Ramos (cell line): ENCODE measurements around the gene SIGLEC11.
"Not testable (repeated sequence)": the region's sequence is repeated elsewhere in the genome, so short reads cannot be mapped to it uniquely, and the experiment has no call there.

Experiments
- in situ Hi-C: fragments of 300-500 bp; cut with MboI; formaldehyde crosslinking; loops from one replicate; pipeline ENCODE4 v1.14.3; 2022; ENCODE audit warnings: low sequenced_read_pairs; ENCODE audit not compliant: unreplicated experiment

SIGLEC11 gene, protein sequence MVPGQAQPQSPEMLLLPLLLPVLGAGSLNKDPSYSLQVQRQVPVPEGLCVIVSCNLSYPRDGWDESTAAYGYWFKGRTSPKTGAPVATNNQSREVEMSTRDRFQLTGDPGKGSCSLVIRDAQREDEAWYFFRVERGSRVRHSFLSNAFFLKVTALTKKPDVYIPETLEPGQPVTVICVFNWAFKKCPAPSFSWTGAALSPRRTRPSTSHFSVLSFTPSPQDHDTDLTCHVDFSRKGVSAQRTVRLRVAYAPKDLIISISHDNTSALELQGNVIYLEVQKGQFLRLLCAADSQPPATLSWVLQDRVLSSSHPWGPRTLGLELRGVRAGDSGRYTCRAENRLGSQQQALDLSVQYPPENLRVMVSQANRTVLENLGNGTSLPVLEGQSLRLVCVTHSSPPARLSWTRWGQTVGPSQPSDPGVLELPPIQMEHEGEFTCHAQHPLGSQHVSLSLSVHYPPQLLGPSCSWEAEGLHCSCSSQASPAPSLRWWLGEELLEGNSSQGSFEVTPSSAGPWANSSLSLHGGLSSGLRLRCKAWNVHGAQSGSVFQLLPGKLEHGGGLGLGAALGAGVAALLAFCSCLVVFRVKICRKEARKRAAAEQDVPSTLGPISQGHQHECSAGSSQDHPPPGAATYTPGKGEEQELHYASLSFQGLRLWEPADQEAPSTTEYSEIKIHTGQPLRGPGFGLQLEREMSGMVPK

DNA sequence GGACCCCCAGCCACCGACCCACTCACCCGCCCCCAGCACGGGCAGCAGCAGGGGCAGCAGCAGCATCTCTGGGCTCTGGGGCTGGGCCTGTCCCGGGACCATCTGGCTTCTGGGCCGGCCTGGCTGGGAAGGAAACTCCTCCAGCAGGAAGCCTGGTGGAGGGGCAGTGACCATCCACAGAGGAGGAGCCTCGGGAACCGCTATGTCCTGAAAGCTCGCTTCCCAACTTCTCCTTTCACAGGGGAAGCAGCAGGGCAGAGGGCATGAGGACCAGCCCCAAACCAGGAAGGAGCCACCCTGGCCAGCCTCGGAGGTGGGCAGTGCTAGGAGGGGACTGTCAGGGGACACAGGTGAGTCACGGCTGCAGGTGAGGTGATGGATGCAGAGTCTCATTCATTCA lies at the start of gene SIGLEC11:
TSS of gene SIGLEC11 (minus strand) at position 193 of the 400 bp plus-strand sequence. CDS start at position 102, 91 bp downstream.
- in situ Hi-C loops: not testable (repeated sequence)

DNA sequence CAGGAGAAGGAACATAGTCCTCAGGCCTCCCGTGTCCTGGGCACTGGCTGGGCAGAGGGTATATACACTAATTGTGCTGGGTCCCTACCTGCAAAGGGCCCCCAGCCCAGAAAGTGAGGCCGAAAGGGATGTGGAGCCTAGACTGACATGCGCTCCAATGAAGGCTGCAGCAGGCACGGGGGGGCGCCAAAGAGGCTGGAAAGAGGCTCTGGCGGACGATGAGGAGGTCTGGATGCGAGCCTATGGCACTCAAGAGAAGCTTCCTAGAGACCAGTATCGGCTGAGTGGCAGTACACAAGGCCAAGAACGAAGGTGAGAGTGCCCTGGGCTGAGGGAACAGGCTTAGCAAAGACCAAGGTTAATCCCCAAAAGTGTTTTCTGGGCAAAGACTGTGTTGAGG lies 47.6 kb upstream of the SIGLEC11 start:
- in situ Hi-C loops: no loop called here

DNA sequence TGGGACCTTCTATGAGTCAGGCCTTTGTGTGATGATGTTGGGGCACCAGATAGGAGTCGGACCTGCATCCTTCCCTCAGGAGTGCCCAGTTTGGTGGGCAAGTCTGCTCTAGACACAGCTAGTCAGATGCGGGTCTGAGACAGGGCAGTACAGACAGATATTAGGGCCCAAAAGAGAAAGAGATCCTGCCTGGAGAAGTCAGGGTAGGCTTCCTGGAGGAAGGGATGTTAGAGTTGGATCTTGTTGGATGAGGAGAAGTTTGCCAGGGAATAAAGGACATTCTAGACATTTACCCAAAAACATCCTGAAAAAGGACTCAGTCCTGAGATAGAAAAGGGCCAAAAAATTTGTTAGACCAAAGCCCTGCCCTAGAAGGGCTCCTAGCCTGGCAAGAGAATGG lies 47.0 kb upstream of the SIGLEC11 start:
- in situ Hi-C loops: no loop called here

DNA sequence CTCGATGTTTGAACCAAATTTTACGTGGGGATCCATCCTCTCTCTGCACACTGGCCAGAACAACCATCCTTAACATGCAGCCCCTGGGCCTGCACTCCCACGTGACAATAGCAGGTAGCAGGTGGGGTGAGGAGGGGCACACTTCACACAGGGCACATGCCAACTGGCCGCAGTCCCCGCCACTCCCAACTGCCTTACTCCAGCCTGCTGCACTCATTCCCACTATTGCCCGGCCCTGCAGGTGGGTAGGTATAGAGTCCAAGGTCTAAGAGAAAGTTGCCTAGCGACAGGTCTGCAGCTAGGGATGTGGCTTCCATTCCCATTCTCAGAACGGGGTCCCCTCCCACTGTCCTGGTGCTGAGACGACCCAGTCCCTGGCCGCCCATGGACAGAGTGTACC lies 46.2 kb upstream of the SIGLEC11 start:
- in situ Hi-C loops: no loop called here

DNA sequence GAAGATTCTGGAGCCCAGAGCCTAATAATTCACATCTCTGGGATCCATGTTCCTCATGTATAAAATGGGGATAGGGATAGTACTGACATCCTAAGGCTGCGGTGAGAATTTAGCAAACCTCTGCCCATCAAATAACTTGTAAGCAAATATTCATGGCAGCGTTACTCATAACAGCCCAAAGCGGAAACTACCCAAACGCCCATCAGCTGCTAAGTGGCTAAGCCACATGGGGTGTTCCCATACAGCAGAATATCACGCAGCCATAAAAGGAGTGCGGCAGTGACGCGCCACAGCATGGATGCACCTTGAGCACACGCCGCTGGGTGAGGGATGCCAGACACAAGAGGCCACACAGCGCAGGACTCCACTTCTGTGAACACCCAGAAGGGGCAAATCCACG lies 44.5 kb upstream of the SIGLEC11 start:
- in situ Hi-C loops: no loop called here

DNA sequence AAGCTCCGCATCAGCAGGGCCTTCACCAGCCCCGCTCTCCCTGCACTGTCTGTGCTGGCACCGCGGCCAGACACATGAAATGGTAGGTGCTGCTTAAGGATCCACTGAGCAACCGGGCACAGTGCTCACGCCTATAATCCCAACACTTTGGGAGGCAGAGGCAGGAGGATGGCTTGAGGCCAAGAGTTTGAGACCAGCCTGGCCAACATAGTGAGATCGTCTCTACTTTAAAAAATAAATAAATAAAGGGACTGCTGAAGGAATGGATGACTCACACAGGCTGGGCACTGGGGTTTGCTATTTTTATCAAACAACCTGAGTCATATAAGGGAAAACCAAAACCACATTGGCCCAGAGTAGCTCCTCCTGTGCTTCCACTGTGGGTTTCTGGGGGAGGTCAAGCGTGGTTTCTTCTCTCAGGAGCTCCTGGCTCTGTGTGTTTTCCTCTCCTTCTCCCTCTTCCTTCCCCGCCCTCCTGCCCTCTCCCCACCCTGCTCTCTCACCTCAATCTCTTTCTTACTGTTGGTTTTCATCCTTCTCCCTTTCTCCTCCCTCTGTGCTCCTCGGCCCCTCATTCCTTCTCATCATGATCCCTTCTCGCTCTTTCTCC lies 42.9 kb upstream of the SIGLEC11 start:
- in situ Hi-C loops: no loop called here

DNA sequence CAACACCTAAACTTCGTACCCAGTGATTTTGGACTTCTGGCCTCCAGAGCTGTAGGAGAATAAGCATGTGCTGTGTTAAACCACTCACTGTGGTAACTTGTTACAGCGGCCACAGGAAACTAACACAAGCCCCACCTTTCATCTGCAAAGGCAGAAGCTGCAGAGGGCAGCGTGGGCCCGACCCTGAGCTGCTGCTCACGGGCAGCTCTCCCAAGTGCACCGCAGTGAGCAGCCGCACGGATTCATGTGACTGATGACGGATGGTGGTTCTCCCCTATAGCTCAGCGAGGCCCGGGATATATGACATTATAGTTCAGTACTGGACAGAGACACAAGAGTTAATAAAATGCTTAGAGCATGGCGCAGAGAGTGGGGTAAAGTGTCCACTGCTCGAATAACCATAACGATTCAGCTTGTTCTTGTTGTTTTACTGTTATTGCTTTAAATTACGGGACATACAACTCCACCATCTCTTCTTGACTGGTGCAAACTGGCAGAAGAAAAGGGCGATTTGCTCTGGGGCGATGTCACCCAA lies 42.3 kb upstream of the SIGLEC11 start:
- in situ Hi-C loops: no loop called here

DNA sequence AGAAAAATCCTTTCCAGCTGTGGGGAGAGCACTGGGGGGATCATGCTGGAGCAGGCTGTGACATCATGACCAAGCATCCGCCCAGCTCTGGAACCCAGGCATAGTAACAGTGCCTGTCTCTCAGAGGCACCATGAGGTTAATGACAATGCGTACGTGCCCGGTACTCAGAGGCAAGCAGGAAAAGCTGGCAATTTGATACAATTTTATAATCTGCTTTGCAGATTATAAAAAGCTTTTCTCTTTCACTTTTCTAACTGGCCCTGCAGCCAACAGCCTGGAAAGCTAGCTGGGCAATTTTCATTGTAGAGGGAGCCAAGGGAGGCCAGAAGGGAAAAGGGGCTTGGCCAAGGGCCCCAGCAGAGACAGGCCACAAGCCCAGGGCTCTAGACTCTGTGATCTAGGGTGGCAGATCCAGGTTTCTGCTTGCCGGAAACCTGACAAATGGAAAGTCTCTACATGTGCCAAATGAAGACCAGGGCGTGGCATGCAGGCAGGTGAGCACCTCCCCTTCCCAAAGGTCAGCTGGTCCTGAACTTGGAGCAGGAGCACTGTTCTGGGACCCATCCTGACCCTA lies 41.5 kb upstream of the SIGLEC11 start:
- in situ Hi-C loops: no loop called here

DNA sequence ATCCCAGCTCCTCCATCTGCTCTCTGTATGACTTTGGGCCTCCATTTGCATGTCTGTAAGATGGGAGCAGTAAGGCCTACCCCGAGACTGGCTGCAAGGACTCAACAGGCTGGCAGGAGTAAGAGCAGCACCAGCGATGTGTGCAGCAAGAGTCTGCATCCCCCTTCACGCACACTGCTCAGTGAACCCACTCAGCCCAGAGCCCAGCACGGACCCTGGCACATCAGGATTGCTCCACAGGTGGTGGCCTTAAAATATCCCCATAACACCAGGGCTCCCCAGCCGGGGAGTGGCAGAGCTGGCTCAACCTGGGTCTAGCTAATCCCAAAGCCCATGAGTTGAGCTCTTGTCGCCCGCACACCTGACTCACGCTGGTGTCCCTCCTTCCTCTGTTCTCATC lies 40.8 kb upstream of the SIGLEC11 start:
- in situ Hi-C loops: no loop called here

DNA sequence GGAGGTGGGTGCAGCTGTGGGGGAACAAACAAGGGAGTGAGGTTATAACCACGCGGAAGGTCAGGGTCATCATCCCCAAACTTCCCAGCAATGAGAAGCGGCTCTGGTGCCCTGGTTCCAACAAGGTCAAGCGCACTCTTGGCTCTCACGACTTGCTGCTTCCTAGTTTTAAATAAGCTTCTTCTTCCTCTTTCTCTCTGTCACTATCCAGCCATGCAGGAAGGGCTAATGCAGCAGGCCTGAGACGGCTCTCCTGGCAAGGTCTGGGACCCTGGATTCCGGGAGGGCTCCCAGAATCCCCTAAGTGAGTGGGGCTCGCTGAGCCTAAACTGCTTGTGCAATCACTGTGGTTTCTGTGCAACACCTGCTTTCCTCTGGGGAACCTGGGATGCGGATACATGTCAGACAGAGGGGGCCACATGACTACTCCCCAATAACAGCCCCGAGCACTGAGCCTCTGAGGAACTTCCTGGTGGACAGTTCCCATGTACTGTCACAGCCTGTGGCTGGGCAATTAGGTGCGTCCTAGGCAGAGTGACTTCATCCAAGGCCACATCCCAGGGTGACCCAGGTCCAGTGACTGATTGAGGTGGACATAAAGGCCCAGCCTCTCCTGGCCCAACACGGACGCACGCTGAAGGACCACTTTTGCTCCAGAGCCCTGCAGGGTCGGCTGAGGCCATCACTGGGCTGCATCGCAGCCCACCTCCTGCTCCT lies 40.0 kb upstream of the SIGLEC11 start:
- in situ Hi-C loops: no loop called here

DNA sequence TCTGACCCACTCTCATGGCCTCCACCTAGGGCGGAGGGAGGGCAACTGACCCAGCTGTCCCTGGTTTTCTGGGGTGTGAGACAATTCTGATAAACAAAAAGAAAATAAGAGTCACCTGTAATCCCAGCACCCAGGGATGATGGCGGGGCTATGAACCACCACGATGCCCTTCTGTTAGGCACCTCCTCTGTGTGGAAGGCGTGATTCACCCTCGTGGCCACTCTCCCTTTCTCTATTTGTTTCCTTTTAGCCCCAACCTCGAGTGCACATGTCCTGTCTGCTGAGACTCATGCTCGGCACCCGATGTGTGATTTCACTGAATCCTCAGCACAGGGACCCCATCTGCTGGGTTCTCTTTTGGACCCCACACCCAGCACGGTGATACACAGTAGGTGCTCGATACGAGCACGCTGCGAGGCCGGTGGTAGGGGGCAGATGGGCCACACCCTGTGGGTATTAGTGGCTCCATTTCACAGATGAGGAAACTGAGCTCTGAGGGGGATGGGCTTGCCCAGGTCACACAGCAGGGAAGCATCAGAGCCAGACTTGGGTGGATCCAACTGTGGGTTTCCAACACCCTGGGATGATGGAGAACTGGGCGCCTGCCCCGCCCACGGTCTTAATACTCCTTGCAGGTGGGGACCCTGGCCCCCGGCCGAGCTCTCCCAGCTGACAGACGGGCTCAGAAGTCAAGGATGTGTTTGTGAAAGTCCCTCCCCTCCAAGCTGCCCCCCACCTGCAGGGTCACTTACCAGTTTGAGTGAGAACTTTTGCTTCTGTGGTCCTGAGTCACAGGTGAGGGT lies 39.3 kb upstream of the SIGLEC11 start:
- in situ Hi-C loops: no loop called here

DNA sequence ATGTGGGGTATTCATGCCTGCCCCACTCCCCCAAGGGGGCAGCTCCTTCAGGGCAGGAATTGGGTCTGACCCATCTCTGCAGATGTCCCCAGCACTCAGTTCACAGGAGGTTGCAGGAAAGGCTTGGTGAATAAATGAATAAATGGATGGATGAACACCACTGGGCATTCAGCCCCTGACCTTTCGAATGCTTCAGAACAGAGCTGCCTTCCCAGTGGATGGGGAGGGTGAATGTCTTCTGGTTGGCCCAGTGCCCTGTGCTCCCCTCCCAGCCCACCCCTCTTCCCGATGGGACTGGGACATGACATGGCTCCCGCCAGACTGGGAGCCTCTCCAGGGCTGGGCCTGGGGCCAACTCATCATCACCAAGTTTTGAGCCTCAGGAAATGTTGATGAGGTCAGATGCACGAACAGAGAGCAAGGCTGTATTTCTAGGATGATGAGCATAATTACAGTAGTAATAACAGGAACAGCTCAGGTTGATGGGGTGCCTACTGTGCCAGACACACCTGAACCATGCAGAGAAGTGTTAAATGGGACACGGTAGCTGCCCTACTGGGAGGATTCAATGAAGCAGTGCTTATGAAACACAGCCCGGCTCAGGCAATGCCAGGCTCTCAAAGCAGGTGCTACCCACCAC lies 38.5 kb upstream of the SIGLEC11 start:
- in situ Hi-C loops: no loop called here

DNA sequence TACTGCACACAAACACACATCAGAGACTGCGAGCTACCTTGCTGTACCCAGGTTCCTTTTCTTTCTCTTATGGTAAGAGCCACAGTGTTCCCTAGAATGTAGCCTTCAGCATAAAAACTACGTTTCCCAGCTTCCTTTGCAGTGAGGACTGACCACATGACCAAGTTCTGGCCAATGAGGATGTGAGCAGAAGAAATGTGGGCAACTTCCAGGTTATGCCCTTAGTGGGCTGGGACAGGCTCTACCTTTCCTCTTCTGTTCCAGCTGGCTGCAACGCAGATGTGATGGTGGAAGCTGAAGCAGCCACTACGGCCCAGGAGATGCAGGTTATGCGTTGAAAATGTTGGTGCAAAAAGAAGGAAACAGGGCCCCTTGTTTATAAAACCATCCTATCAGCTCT lies 36.7 kb upstream of the SIGLEC11 start:
- in situ Hi-C loops: no loop called here

DNA sequence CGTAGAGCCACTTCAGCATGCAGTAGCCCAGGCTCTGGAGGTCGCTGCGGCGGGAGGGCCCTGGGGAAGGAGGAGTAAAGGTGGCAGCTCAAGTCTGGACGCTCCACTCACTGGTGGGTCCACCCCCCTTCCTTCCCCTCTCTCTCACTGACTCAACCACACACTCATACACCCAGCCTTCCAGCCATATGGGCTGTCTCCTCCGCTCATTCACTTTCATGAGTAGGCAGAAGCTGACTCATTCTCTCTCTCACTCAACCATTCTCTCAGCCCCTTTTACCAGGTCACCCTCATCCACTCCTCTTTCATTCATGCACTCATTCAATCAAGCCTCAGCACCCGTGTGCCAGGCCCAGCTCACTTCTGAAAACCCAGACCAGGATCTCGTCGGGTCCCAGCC lies 27.5 kb upstream of the SIGLEC11 start:
- in situ Hi-C loops: no loop called here

DNA sequence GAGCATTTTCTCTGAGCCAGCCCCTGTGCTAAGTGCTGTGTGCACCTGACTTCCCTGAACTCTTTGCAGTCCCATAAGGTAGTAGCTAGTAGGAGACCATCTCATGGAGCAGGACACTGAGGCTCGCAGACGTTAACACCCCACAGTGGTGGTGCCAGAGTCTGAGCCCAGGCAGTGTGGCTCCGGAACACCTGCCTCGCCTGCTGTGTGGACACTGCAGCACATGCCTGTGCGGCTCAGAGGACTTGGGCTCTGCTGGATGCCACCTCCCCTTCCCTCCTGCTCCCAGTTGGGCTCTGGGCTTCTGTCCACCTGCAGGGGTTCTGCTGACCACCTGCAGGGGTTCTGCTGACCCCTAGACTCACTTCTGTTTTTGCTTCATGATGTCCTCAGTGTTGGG lies 27.0 kb upstream of the SIGLEC11 start:
- in situ Hi-C loops: no loop called here

DNA sequence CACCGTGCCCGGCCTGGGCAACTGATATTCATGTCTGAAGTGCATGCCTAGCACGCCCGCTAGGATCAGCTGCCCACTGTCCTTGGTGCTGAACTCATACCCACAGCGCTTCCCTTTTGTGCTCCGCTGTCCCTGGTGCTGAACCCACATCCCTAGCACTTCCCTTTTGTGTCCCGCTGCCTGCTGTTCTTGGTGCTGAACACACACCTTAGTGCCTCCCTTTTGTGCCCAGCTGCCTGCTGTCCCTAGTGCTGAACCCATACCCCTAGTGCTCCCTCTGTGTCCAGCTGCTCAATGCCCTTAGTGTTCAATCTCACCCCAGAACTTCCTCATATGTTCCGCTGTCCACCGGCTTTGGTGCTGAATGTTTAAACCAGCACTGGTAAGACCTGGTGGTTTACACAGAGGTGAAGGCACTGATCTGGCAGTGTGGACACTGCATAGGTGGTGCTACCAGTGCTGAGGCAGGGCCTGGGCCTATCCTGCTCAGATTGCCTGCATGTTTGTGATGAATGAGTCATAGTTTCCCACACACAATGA lies 26.3 kb upstream of the SIGLEC11 start:
- in situ Hi-C loops: no loop called here

DNA sequence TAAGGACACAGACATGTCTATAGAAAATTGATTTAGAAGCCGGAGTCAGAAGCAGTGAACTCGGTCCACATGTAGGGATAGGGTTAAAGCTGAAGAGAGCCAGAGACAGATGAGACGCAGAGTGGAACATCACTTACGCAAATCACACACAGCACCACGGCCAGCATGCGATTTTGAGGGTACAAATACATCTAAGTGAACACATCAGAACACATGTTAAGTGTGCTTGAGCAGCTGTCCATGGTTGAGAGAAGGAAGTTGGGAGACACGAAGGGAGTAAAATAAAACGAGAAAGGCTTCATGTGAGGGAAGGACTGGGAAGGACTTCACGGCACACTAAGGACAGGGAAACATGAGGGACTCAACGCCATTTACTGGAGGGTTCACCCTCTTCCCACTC lies 25.4 kb upstream of the SIGLEC11 start:
- in situ Hi-C loops: no loop called here

DNA sequence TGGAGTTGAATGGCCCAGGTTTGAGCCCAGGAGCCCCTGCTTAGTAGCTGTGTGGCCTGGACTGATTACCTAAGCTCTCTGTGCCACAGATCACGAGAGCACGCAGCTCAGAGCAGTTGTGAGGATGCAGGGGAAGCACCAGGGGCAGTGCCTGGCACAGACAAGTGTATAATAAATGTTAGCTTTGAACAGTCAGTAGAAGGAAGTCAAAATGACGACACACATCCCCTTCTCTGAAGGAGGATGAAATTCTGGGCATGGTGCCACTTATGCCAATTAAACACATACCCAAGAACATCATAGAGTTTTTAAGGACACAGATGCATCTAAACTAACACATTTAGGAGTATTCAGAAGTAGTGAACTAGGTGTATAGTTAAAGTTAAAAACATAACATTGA lies 24.9 kb upstream of the SIGLEC11 start:
- in situ Hi-C loops: no loop called here

DNA sequence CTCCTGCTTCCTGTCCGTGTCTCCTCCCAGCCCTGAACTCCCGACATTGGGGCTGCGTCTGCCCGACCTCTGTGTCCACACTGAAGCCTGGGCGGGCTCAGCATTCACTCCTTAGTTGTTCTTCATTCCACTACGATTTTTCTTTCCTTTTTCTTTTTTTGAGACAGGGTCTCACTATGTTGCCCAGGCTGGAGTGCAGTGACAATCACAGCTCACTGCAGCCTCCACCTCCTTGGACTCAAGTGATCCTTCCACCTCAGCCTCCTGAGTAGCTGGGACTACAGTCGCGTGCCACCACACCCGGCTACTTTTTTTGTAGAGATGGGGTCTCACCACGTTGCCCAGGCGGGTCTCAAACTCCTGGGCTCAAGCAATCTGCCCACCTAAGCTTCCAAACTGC lies 23.5 kb upstream of the SIGLEC11 start:
- in situ Hi-C loops: no loop called here
